Measurements from ENCODE around the gene ANKRD13B.

DNA sequence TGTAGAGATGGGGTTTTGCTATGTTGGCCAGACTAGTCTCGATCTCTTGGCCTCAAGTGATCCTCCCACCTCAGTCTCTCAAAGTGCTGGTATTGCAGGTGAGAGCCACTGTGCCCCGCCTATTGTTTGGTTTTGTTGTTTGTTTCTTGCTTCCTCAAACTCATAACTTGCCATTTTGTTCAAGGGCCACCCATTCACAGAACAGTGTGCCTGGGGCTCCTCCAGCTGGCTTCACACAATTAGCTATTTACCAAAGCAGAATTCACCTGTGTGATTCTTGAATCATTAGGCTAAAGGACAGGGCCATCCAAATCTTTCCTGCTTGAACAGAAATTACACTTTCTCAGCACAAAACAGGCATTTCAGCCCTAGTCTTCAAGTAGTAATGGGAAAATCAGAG is 33.3 kb upstream of the ANKRD13B start:
- TF ChIP-seq, protein P1, sequence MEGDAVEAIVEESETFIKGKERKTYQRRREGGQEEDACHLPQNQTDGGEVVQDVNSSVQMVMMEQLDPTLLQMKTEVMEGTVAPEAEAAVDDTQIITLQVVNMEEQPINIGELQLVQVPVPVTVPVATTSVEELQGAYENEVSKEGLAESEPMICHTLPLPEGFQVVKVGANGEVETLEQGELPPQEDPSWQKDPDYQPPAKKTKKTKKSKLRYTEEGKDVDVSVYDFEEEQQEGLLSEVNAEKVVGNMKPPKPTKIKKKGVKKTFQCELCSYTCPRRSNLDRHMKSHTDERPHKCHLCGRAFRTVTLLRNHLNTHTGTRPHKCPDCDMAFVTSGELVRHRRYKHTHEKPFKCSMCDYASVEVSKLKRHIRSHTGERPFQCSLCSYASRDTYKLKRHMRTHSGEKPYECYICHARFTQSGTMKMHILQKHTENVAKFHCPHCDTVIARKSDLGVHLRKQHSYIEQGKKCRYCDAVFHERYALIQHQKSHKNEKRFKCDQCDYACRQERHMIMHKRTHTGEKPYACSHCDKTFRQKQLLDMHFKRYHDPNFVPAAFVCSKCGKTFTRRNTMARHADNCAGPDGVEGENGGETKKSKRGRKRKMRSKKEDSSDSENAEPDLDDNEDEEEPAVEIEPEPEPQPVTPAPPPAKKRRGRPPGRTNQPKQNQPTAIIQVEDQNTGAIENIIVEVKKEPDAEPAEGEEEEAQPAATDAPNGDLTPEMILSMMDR (IDR thresholded peaks at IDR 0.05): no peak
- no peak for TF ChIP-seq EZH2 (IDR thresholded peaks at IDR 0.05; ENCODE audit: borderline replicate concordance, insufficient read depth, low read depth, low read length, poor library complexity, severe bottlenecking)
